Measurements from ENCODE around the gene BRME1.

Gene BRME1

GRCh38 chr19:13920940-13921747 lies 15.2 kb upstream of the BRME1 start:
- Histone ChIP-seq H4K91ac (ENCODE audit: low read depth, low read length, poor library complexity) (no peak overlapping the region), H4K8ac (ENCODE audit: low read depth, low read length) (no peak overlapping the region)

DNA sequence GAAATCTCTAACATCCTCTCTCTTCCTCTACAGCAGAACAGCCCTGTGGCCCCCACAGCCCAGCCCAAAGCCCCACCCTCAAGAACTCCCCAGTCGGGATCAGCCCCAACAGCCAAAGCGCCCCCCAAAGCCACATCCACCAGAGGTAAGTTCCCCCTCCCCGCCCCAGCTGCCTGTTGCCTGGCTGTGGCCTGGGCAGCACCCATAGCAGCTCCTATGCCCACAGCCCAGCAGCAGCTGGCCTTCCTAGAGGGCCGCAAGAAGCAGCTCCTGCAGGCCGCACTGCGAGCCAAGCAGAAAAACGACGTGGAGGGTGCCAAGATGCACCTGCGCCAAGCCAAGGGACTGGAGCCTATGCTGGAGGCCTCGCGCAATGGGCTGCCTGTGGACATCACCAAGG lies 14.6 kb upstream of the BRME1 start:
- Histone ChIP-seq H3K79me1 (ENCODE audit: low read depth, low read length) (peaks cover 2% of the 10 kb centered on the region), H3K23ac (ENCODE audit: low read depth, low read length, poor library complexity) (peak overlapping the region; percentile 32), H2BK15ac (ENCODE audit: low read length) (no peak overlapping the region), H2AFZ (ENCODE audit: low read length) (peak overlapping the region; percentile 45), H4K91ac (ENCODE audit: low read depth, low read length, poor library complexity) (no peak overlapping the region), H3K18ac (ENCODE audit: low read length) (no peak overlapping the region), H2BK5ac (ENCODE audit: low read length) (no peak overlapping the region), H4K8ac (ENCODE audit: low read depth, low read length) (no peak overlapping the region), H3K27me3 (ENCODE audit: control insufficient read depth in 3 of 3, insufficient read depth in 3 of 3, low read depth in 1 of 3, low read length in 3 of 3) (no peaks in the 10 kb centered on the region), H3K14ac (ENCODE audit: low read length) (no peak overlapping the region), H2AK5ac (ENCODE audit: low read depth, low read length) (no peak overlapping the region), H3K4me3 (ENCODE audit: low read length in 2 of 2) (no peak overlapping the region), H2BK120ac (ENCODE audit: low read depth, low read length) (no peak overlapping the region), H3K4me2 (ENCODE audit: insufficient read depth, low read length, poor library complexity, severe bottlenecking) (no peak overlapping the region), H3K4ac (ENCODE audit: low read length) (no peak overlapping the region), H3K36me3 (replicated peaks in 1 of 2; ENCODE audit: control insufficient read depth in 2 of 2, insufficient read depth in 2 of 2, low read length in 2 of 2) (peaks cover 43 to 83% of the 10 kb centered on the region in 2 donors), H3K9ac (ENCODE audit: low read depth, low read length, poor library complexity) (no peak overlapping the region), H3K4me1 (ENCODE audit: control insufficient read depth in 2 of 2, insufficient read depth in 1 of 2, low read depth in 1 of 2, low read length in 2 of 2) (no peaks in the 10 kb centered on the region), H3K27ac (replicated peaks; ENCODE audit: low read length) (no peak overlapping the region), H2BK12ac (ENCODE audit: low read length) (no peak overlapping the region), H3K9me3 (replicated peaks in 1 of 2; ENCODE audit: control insufficient read depth in 2 of 2, insufficient read depth in 1 of 2, low read depth in 1 of 2, low read length in 2 of 2) (peaks cover 7 to 12% of the 10 kb centered on the region in 2 donors)
- WGBS, 2 donors (ENCODE audit: extremely low coverage in 2 of 2, insufficient read length in 2 of 2, insufficient replicate concordance in 1 of 2), result no CpG with 5 or more reads among the region's 11 CpGs
- no peak for DNase-seq (ENCODE audit: low spot score)

More at GRCh38 chr19:13920940-13921747, 15.2 kb upstream of the BRME1 start:
- peaks cover 7 to 12% of the 10 kb centered on the region in 2 donors for H3K9me3 ChIP-seq (replicated peaks in 1 of 2; ENCODE audit: control insufficient read depth in 2 of 2, insufficient read depth in 1 of 2, low read depth in 1 of 2, low read length in 2 of 2)
- H2BK15ac ChIP-seq (ENCODE audit: low read length), result no peak overlapping the region
- peak overlapping the region; percentile 45 for H2AFZ ChIP-seq (ENCODE audit: low read length)
- H3K9ac ChIP-seq (ENCODE audit: low read depth, low read length, poor library complexity), result no peak overlapping the region
- H3K79me1 ChIP-seq (ENCODE audit: low read depth, low read length), result peaks cover 2% of the 10 kb centered on the region
- no peaks in the 10 kb centered on the region for H3K4me1 ChIP-seq (ENCODE audit: control insufficient read depth in 2 of 2, insufficient read depth in 1 of 2, low read depth in 1 of 2, low read length in 2 of 2)
- no peak overlapping the region for H2AK5ac ChIP-seq (ENCODE audit: low read depth, low read length)
- H3K4me3 ChIP-seq (ENCODE audit: low read length in 2 of 2), result no peak overlapping the region
- no peak overlapping the region for H3K4ac ChIP-seq (ENCODE audit: low read length)
- no peak overlapping the region for H2BK12ac ChIP-seq (ENCODE audit: low read length)
- no peak overlapping the region for H3K18ac ChIP-seq (ENCODE audit: low read length)
- H3K4me2 ChIP-seq (ENCODE audit: insufficient read depth, low read length, poor library complexity, severe bottlenecking), result no peak overlapping the region
- no peak for DNase-seq (ENCODE audit: low spot score)
- H3K27ac ChIP-seq (replicated peaks; ENCODE audit: low read length), result no peak overlapping the region
- no CpG with 5 or more reads among the region's 2 CpGs for WGBS, 2 donors (ENCODE audit: extremely low coverage in 2 of 2, insufficient read length in 2 of 2, insufficient replicate concordance in 1 of 2)
- H2BK5ac ChIP-seq (ENCODE audit: low read length), result no peak overlapping the region
- H3K36me3 ChIP-seq (replicated peaks in 1 of 2; ENCODE audit: control insufficient read depth in 2 of 2, insufficient read depth in 2 of 2, low read length in 2 of 2), result peaks cover 43 to 79% of the 10 kb centered on the region in 2 donors
- H3K23ac ChIP-seq (ENCODE audit: low read depth, low read length, poor library complexity), result no peak overlapping the region
- H2BK120ac ChIP-seq (ENCODE audit: low read depth, low read length), result no peak overlapping the region
- H3K14ac ChIP-seq (ENCODE audit: low read length), result no peak overlapping the region
- H3K27me3 ChIP-seq (ENCODE audit: control insufficient read depth in 3 of 3, insufficient read depth in 3 of 3, low read depth in 1 of 3, low read length in 3 of 3), result no peaks in the 10 kb centered on the region

GRCh38 chr19:13918726-13919411 lies 13.0 kb upstream of the BRME1 start:
- no CpG with 5 or more reads among the region's 34 CpGs for WGBS, 2 donors (ENCODE audit: extremely low coverage in 2 of 2, insufficient read length in 2 of 2, insufficient replicate concordance in 1 of 2)
- Histone ChIP-seq H3K27me3 (ENCODE audit: control insufficient read depth in 3 of 3, insufficient read depth in 3 of 3, low read depth in 1 of 3, low read length in 3 of 3) (no peaks in the 10 kb centered on the region), H4K91ac (ENCODE audit: low read depth, low read length, poor library complexity) (no peak overlapping the region), H3K27ac (replicated peaks; ENCODE audit: low read length) (no peak overlapping the region), H3K14ac (ENCODE audit: low read length) (no peak overlapping the region), H2AK5ac (ENCODE audit: low read depth, low read length) (no peak overlapping the region), H2BK5ac (ENCODE audit: low read length) (peak overlapping the region; percentile 39), H2BK15ac (ENCODE audit: low read length) (no peak overlapping the region), H3K4me2 (ENCODE audit: insufficient read depth, low read length, poor library complexity, severe bottlenecking) (no peak overlapping the region), H3K4me3 (ENCODE audit: low read length in 2 of 2) (no peak overlapping the region), H3K4ac (ENCODE audit: low read length) (no peak overlapping the region), H2AFZ (ENCODE audit: low read length) (no peak overlapping the region), H3K18ac (ENCODE audit: low read length) (no peak overlapping the region), H2BK120ac (ENCODE audit: low read depth, low read length) (no peak overlapping the region), H3K9ac (ENCODE audit: low read depth, low read length, poor library complexity) (peak overlapping the region; percentile 21), H3K23ac (ENCODE audit: low read depth, low read length, poor library complexity) (peak overlapping the region; percentile 43), H3K9me3 (replicated peaks in 1 of 2; ENCODE audit: control insufficient read depth in 2 of 2, insufficient read depth in 1 of 2, low read depth in 1 of 2, low read length in 2 of 2) (peaks cover 7 to 12% of the 10 kb centered on the region in 2 donors), H3K4me1 (ENCODE audit: control insufficient read depth in 2 of 2, insufficient read depth in 1 of 2, low read depth in 1 of 2, low read length in 2 of 2) (no peaks in the 10 kb centered on the region), H3K79me1 (ENCODE audit: low read depth, low read length) (peaks cover 2% of the 10 kb centered on the region), H2BK12ac (ENCODE audit: low read length) (no peak overlapping the region), H3K36me3 (replicated peaks in 1 of 2; ENCODE audit: control insufficient read depth in 2 of 2, insufficient read depth in 2 of 2, low read length in 2 of 2) (peaks cover 40 to 81% of the 10 kb centered on the region in 2 donors), H4K8ac (ENCODE audit: low read depth, low read length) (no peak overlapping the region)
- DNase-seq (ENCODE audit: low spot score), result no peak

DNA sequence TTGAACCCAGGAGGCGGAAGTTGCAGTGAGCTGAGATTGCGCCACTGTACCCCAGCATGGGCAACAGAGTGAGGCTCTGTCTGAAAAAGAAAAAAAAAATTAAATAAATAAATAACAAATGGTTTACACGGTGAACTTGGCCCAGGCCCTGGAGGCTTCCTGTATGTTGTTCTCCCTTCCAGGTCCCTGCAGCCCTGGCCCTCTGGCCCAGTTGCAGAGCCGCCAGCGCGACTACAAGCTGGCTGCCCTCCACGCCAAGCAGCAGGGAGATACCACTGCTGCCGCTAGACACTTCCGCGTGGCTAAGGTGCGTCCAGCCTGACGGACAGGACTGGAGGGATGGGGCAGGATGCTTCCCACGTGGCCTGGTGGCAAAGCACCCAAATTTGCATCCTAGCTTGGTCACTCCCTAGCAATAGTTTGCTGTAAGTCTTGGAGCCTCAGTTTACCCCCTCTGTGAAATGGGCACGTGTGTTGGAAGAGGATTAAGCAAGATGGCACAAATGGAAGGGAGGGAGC lies 12.0 kb upstream of the BRME1 start:
- Histone ChIP-seq H3K14ac (ENCODE audit: low read length) (no peak overlapping the region), H3K27ac (replicated peaks; ENCODE audit: low read length) (no peak overlapping the region), H3K23ac (ENCODE audit: low read depth, low read length, poor library complexity) (peak overlapping the region; percentile 22), H3K4ac (ENCODE audit: low read length) (no peak overlapping the region), H3K4me2 (ENCODE audit: insufficient read depth, low read length, poor library complexity, severe bottlenecking) (no peak overlapping the region), H2AFZ (ENCODE audit: low read length) (no peak overlapping the region), H3K27me3 (ENCODE audit: control insufficient read depth in 3 of 3, insufficient read depth in 3 of 3, low read depth in 1 of 3, low read length in 3 of 3) (no peaks in the 10 kb centered on the region), H3K9ac (ENCODE audit: low read depth, low read length, poor library complexity) (peak overlapping the region; percentile 50), H3K4me3 (ENCODE audit: low read length in 2 of 2) (peak overlapping the region in 1 of 2 donors; percentile 70), H3K4me1 (ENCODE audit: control insufficient read depth in 2 of 2, insufficient read depth in 1 of 2, low read depth in 1 of 2, low read length in 2 of 2) (no peaks in the 10 kb centered on the region), H2AK5ac (ENCODE audit: low read depth, low read length) (no peak overlapping the region), H3K79me1 (ENCODE audit: low read depth, low read length) (peaks cover 1% of the 10 kb centered on the region), H2BK12ac (ENCODE audit: low read length) (no peak overlapping the region), H4K8ac (ENCODE audit: low read depth, low read length) (no peak overlapping the region), H3K18ac (ENCODE audit: low read length) (no peak overlapping the region), H3K36me3 (replicated peaks in 1 of 2; ENCODE audit: control insufficient read depth in 2 of 2, insufficient read depth in 2 of 2, low read length in 2 of 2) (peaks cover 37 to 81% of the 10 kb centered on the region in 2 donors), H2BK5ac (ENCODE audit: low read length) (no peak overlapping the region), H2BK120ac (ENCODE audit: low read depth, low read length) (no peak overlapping the region), H2BK15ac (ENCODE audit: low read length) (no peak overlapping the region), H4K91ac (ENCODE audit: low read depth, low read length, poor library complexity) (no peak overlapping the region), H3K9me3 (replicated peaks in 1 of 2; ENCODE audit: control insufficient read depth in 2 of 2, insufficient read depth in 1 of 2, low read depth in 1 of 2, low read length in 2 of 2) (peaks cover 7 to 12% of the 10 kb centered on the region in 2 donors)
- DNase-seq (ENCODE audit: low spot score), result no peak
- WGBS, 2 donors (ENCODE audit: extremely low coverage in 2 of 2, insufficient read length in 2 of 2, insufficient replicate concordance in 1 of 2), result no CpG with 5 or more reads among the region's 14 CpGs

All from neuronal stem cell (in vitro differentiated cells).